HepG2 (cell line): ENCODE results near the gene NT5DC1.

Source experiments
- ATF6 ChIP-seq: sonication (generic); formaldehyde crosslinking; conservative IDR thresholded peaks from 2 replicates; pipeline ENCODE4 v1.4.0; 2020; ENCODE audit warnings: missing genetic modification reagents
- CBX5 ChIP-seq: sonication (generic); formaldehyde crosslinking; IDR thresholded peaks from 2 replicates; pipeline ENCODE4 v1.4.0; 2020; ENCODE audit warnings: missing genetic modification reagents, borderline replicate concordance
- ELF4 ChIP-seq: sonication (generic); formaldehyde crosslinking; IDR thresholded peaks from 2 replicates; pipeline ENCODE4 v1.5.0; 2020; ENCODE audit warnings: missing genetic modification reagents, mild to moderate bottlenecking, moderate library complexity, borderline replicate concordance
- FOXA1 ChIP-seq, 2 experiments: fragments of 450-650 bp in 1 of 2; sonication (generic) in 1 of 2; formaldehyde crosslinking in 1 of 2; IDR thresholded peaks; 2 replicates each; pipeline versions ENCODE4 v1.4.0 to v1.6.1; 2016 to 2020; ENCODE audit warnings: missing genetic modification reagents in 1 of 2
- GATAD1 ChIP-seq: IDR thresholded peaks from 2 replicates; pipeline ENCODE4 v1.6.1; 2016; ENCODE audit warnings: missing genetic modification reagents, missing compliant biosample characterization
- HCFC1 ChIP-seq: fragments of 150-350 bp; IDR thresholded peaks from 2 replicates; pipeline ENCODE4 v1.6.1; 2014; ENCODE audit warnings: low read depth, low read length
- NR2F6 ChIP-seq, 2 experiments: IDR thresholded peaks; 2 replicates each; pipeline ENCODE4 v1.6.1; 2016; ENCODE audit warnings: antibody characterized with exemption in 1 of 2, mild to moderate bottlenecking in 1 of 2
- POLR2AphosphoS2 ChIP-seq: IDR thresholded peaks from 2 replicates; pipeline ENCODE4 v1.6.1; 2011; ENCODE audit warnings: low read depth, low read length, improper control_type of control experiment
- XBP1 ChIP-seq: sonication (generic); formaldehyde crosslinking; IDR thresholded peaks from 2 replicates; pipeline ENCODE4 v1.5.0; 2020; ENCODE audit warnings: missing genetic modification reagents
- ZBTB8A ChIP-seq: sonication (generic); formaldehyde crosslinking; IDR thresholded peaks from 2 replicates; pipeline ENCODE4 v1.4.0; 2020; ENCODE audit warnings: mild to moderate bottlenecking, low read depth, missing genetic modification reagents, borderline replicate concordance
- ZNF24 ChIP-seq: fragments of 450-650 bp; IDR thresholded peaks from 2 replicates; pipeline ENCODE4 v1.6.1; 2017; ENCODE audit warnings: antibody characterized with exemption, mild to moderate bottlenecking
- ZNF580 ChIP-seq: IDR thresholded peaks from 2 replicates; pipeline ENCODE4 v1.6.1; 2016; ENCODE audit warnings: low read depth, borderline replicate concordance
- ZNF605 ChIP-seq: sonication (generic); formaldehyde crosslinking; IDR thresholded peaks from 2 replicates; pipeline ENCODE4 v1.8.0; 2022; ENCODE audit warnings: mild to moderate bottlenecking, missing genetic modification reagents
- ZNF615 ChIP-seq: sonication (generic); formaldehyde crosslinking; IDR thresholded peaks from 2 replicates; pipeline ENCODE4 v1.5.0; 2020; ENCODE audit warnings: mild to moderate bottlenecking, missing genetic modification reagents, borderline replicate concordance

- no peak for TF ChIP-seq ZNF605 (CRISPR knock-in tag)
- TF ChIP-seq ZBTB8A = no peak
- TF ChIP-seq FOXA1 (IDR thresholded peaks at IDR 0.05) = no peak
- no peak for TF ChIP-seq FOXA1 (CRISPR knock-in tag; IDR thresholded peaks at IDR 0.05)
- no peak for TF ChIP-seq ATF6 (CRISPR knock-in tag)
- TF ChIP-seq ZNF615 (CRISPR knock-in tag) = no peak
- TF ChIP-seq POLR2AphosphoS2 = no peak
- TF ChIP-seq XBP1 (CRISPR knock-in tag) = no peak
- TF ChIP-seq ELF4 (CRISPR knock-in tag) = no peak
- TF ChIP-seq CBX5 = no peak
- TF ChIP-seq ZNF580 (CRISPR knock-in tag) = no peak
- TF ChIP-seq HCFC1 = no peak
- TF ChIP-seq GATAD1 (CRISPR knock-in tag) = no peak
- TF ChIP-seq NR2F6 (IDR thresholded peaks at IDR 0.05) = no peak
- no peak for TF ChIP-seq NR2F6 (CRISPR knock-in tag; IDR thresholded peaks at IDR 0.05)
- no peak for TF ChIP-seq ZNF24
These were observed 191.9 kb downstream of the NT5DC1 start for GRCh38 chr6:116292553-116292952.
